Hippocampal formation (tissue), 2 donors: Measurements from ENCODE around the gene CTXN3.

Experiments
- DNase-seq, 2 donors: peaks; one replicate each; lab custom pipeline; 2025; lab: John Stamatoyannopoulos, UW

The CTXN3 gene

DNA sequence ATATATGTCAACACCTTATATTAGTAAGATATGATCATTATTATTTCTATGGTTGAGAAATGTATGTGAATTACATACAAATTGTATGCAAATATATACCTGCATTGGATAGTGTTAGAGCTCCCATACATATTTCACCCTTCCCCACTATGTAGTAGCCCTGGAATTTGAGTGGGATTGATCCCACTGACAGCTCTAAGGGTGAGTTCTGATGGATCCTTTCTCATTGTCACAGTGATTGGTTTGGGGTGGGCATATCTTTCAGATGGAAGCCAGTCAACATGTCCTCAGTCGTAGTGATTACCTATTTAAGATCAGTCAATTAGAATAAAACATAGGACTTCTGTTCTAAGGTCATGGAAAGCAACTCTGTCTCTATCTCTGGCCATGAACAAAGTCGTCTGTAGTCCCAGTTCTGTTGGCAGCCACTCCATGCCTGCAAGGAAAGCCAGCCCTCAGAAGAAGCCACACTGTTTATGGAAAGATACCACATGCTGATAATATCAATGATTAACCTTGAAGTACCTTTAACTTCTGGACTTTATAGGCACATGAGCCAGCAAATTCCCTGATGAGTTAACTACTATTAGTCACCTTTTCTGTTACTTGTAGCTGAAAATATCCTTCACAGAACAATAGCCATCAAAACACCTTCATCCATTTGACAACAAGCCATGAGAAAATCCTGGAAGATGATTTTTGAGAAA lies 49.2 kb downstream of the CTXN3 start:
- DNase-seq: no peak

DNA sequence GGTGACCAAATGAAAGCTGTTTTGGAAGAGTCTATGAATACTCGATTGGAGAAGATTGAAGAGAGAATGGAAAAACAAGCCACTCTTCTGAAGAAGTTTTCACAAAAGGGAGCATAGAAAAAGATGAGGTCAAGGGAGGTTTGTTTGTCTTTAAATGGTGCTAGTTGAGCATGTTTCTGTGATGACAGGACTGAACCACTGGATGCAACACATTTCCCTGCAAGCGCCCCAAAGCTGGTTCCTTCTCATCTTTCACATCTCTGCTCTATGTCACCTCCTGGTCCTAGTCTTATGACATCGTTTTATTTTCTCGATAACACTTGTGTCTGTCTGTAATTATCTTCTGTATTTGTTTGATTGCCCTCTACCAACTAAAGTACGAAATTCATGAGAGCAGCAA lies 50.5 kb downstream of the CTXN3 start:
- DNase-seq: no peak

DNA sequence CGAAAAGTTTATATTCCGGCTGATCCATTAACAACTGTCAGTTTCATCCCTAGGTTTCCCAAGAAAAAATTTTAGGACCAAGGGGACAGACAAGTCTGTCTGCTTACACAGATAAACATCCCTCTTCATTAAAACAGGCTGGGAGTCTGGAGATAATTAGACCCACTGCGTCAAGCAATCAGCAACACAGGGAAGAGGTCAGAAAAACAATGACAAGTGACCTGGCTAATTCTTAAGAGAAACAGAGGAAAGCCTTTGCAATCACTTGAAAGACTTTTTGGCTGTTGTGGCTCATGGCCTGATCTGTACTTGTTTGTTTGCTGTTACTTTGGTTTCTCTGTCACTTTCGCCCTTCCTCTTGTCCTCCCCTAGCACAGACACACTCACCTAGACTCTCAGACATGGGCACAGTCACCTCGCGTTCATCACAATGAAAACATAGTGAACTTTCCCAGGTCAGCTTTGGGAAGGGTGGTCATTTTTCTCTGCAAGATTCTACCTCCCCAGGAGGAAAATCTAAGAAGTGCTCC lies 51.4 kb downstream of the CTXN3 start:
- DNase-seq: no peak

DNA sequence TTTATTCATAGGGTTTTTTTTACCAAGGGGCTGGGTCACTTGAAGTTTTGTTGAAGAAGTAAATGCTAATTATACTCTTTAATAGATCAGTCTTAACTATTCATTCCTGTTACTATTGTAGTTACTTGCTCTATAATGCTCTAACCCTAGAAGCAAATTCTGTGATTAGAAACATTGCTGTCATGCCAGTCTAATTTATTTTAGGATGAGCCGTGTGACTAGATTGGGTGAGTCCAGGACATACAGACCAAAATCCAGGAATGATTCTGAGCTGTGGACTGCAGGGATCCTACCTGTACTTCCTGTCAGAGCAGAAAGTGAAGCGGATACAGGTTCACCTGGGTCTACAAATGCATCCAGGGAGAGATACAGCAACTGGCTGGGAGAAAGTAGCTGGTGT lies 53.6 kb downstream of the CTXN3 start:
- no peak for DNase-seq

DNA sequence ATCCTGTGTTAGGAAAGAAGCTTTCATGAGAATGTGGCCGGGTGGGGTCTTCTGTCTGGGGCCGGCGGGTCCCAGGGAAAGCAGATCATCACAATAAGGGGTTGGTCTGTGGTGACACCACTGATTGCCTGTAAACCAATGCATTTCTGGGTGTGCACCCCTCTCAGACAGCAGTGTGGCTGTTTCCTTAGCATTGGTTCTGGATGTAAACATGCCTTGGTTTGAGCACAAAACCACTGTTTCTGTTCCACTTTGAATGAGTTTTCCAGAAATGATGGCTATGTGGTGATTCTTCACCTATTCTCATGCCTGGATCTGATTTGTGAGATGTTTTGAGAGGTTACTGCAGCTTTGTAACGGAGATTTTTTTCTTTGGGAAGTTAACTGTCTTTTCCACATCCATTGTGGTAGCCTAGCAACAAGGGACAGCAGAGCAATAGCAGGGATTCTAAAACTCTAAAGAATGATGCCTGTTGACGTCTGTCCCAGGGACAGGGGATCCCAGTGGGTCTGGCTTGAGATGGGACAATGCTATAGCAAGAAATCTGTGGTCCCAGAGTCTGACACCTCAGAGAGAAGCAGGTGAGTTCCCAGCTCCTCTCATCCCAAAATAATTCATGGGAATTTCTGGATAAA lies 54.2 kb downstream of the CTXN3 start, which contains the start of gene CCDC192:
Gene CCDC192, plus strand, starts transcription at position 466 of the 636 bp plus-strand sequence. Its CDS starts 55 bp downstream, at position 521.
- DNase-seq: no peak

DNA sequence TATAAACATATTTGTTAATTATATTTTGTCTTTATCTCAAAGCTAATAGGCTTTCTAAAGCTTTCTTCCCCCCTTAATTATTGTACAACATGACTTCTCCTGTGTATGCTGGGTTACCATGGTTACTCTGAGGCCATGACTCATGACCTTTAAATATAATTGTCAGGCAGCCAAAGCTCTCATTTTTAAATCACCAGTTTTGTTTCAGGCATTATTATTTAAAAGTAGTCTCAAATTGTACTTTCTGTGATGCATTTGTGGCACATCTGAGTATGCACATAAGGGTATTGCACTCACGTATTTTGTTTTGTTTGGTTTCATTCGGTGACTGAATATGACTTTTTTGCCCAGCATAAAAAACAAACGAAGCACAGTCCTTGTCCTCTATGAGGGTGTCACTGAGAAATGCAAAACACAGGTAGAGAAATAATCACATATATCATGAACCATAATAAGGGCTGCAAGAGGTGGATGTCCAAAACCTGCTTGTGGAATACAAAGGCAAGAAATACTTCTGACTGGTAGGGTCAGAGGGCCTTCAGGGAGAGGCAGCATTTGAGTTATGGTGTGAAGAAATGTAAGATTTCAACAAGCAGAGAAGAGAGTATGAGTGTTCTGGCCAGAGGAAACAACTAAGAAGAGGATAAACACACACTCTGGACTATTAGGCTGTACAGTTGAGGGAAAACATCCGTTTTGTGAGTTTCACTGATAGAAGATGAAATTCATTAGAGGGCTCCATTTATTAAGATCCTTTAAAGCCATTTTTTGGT lies 56.4 kb downstream of the CTXN3 start:
- DNase-seq: no peak

DNA sequence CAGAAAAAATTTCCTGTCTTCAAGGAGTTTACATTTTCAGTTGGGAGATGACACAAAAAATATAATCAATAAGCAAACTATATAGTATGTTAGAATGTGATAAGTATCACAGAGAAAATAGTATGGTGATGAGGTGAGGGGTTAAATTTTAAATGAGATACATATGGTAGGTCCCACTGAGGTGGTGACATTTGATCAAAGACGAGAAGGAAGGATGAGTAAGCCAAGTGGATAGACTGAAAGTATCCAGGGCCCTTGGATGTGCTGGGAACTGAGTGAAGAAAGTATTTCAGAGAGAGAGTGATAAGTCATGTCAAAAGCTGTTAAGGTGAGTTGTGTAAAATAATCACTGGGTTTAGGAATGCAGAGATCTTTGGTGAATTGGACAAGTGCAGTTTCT lies 57.8 kb downstream of the CTXN3 start:
- no peak for DNase-seq

DNA sequence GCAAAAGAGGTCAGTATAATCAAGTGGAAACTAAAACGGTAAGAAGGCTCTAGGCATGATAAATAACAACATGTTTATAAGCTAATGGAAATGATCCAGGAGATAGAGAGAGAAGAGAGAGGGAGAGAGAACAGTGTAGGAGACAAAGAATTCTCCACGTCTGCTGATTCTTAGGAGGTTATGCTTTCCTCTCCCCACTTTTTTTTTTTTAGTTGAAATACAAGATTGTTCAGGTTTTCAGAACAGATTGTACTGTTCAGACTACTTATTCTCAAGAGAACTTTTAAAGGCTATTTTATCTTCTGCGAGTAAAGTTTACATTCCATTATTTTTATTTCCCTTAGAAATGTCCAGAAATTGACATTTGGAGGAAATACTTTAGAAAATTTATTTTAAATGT lies 58.3 kb downstream of the CTXN3 start:
- DNase-seq: no peak
